ENCODE results near the gene MAGEA1.
"Not testable (repeated sequence)": the region's sequence is repeated elsewhere in the genome, so short reads cannot be mapped to it uniquely, and the experiment has no call there.

- TF ChIP-seq CTCF, POLR2A (IDR thresholded peaks at IDR 0.05): not testable (repeated sequence)
These were observed 32.8 kb upstream of the MAGEA1 start for GRCh38 chrX:153146288-153146687.

Data from suprapubic skin (tissue), 3 donors.